Neutrophil (primary cell): ENCODE results near the gene SLC26A3.

Experiments used
- H3K27ac ChIP-seq: fragments of 200-600 bp; sonication (generic); 2 replicates; pipeline ENCODE4 v1.5.1; 2016; ENCODE audit warnings: mild to moderate bottlenecking, moderate library complexity
- H3K27me3 ChIP-seq: fragments of 200-600 bp; sonication (generic); 2 replicates; pipeline ENCODE4 v1.6.0; 2016; ENCODE audit warnings: mild to moderate bottlenecking
- H3K36me3 ChIP-seq: fragments of 200-600 bp; sonication (generic); 2 replicates; pipeline ENCODE4 v1.5.1; 2017
- H3K4me1 ChIP-seq, 2 experiments: fragments of 200-600 bp in 1 of 2; sonication (generic) in 1 of 2; 1 replicate in 1 of 2; 2 replicates in 1 of 2; pipeline versions ENCODE4 v1.5.1 to v1.6.1; 2013 to 2016; ENCODE audit warnings: low read depth in 1 of 2, low read length in 1 of 2, mild to moderate bottlenecking in 1 of 2, moderate library complexity in 1 of 2; ENCODE audit not compliant: control insufficient read depth in 1 of 2, insufficient read depth in 1 of 2
- H3K4me3 ChIP-seq, 2 experiments: fragments of 200-600 bp in 1 of 2; sonication (generic) in 1 of 2; 1 replicate in 1 of 2; 2 replicates in 1 of 2; pipeline ENCODE4 v1.5.1; 2013 to 2016; ENCODE audit warnings: low read depth in 1 of 2, low read length in 1 of 2, mild to moderate bottlenecking in 1 of 2, moderate library complexity in 1 of 2
- H3K9me3 ChIP-seq: fragments of 200-600 bp; sonication (generic); 2 replicates; pipeline ENCODE4 v1.5.1; 2016
- CTCF ChIP-seq: fragments of 200-600 bp; sonication (generic); IDR thresholded peaks from 2 replicates; pipeline ENCODE4 v1.5.1; 2016; ENCODE audit warnings: antibody characterized with exemption

The SLC26A3 gene

GRCh38 chr7:107828540-107828939, 25.5 kb upstream of the SLC26A3 start:
- Histone ChIP-seq H3K27me3 (no peaks in the 10 kb centered on the region), H3K4me1 (no peaks in the 10 kb centered on the region)
- TF ChIP-seq CTCF = no peak

GRCh38 chr7:107827501-107827900, 24.5 kb upstream of the SLC26A3 start:
- TF ChIP-seq CTCF = no peak
- Histone ChIP-seq H3K4me3 (no peak overlapping the region), H3K36me3 (no peaks in the 10 kb centered on the region), H3K27ac (no peak overlapping the region), H3K4me1 (no peaks in the 10 kb centered on the region), H3K9me3 (no peaks in the 10 kb centered on the region), H3K27me3 (no peaks in the 10 kb centered on the region)

More at GRCh38 chr7:107828540-107828939, 25.5 kb upstream of the SLC26A3 start:
- Histone ChIP-seq H3K4me3 (no peak overlapping the region), H3K9me3 (no peaks in the 10 kb centered on the region), H3K36me3 (no peaks in the 10 kb centered on the region), H3K27ac (no peak overlapping the region)

- Histone ChIP-seq H3K9me3 (no peaks in the 10 kb centered on the region), H3K4me3 (no peak overlapping the region), H3K27ac (no peak overlapping the region), H3K27me3 (no peaks in the 10 kb centered on the region), H3K4me1 (no peaks in the 10 kb centered on the region), H3K36me3 (no peaks in the 10 kb centered on the region)
- TF ChIP-seq CTCF = no peak
These were observed 23.4 kb upstream of the SLC26A3 start for GRCh38 chr7:107826451-107826850.

- Histone ChIP-seq H3K4me3 (no peak overlapping the region), H3K27me3 (peaks cover 5% of the 10 kb centered on the region)
- no peak for TF ChIP-seq CTCF
These were observed 21.8 kb upstream of the SLC26A3 start for GRCh38 chr7:107824858-107825257.

GRCh38 chr7:107818622-107819021, 15.6 kb upstream of the SLC26A3 start:
- Histone ChIP-seq H3K4me1 (no peaks in the 10 kb centered on the region), H3K27me3 (peaks cover 6% of the 10 kb centered on the region), H3K36me3 (no peaks in the 10 kb centered on the region), H3K9me3 (no peaks in the 10 kb centered on the region), H3K4me3 (no peak overlapping the region), H3K27ac (no peak overlapping the region)
- no peak for TF ChIP-seq CTCF

More at GRCh38 chr7:107824858-107825257, 21.8 kb upstream of the SLC26A3 start:
- H3K9me3 ChIP-seq = no peaks in the 10 kb centered on the region
- H3K27ac ChIP-seq = no peak overlapping the region
- no peaks in the 10 kb centered on the region for H3K36me3 ChIP-seq
- H3K4me1 ChIP-seq = no peaks in the 10 kb centered on the region
